Suprapubic skin (tissue), 3 donors: Measurements from ENCODE around the gene ELMO1.

Source experiments
- POLR2A ChIP-seq, 2 donors: fragments of 450-650 bp; IDR thresholded peaks; one replicate each; pipeline ENCODE4 v1.6.1; 2017; ENCODE audit warnings: antibody characterized with exemption in 2 of 2, mild to moderate bottlenecking in 2 of 2, moderate library complexity in 2 of 2
- TF ChIP-seq, protein P1 (sequence below), 2 donors: fragments of 200-600 bp in 1 of 2; fragments of 450-650 bp in 1 of 2; sonication (generic) in 1 of 2; IDR thresholded peaks; one replicate each; pipeline ENCODE4 v1.5.1; 2016 to 2019; ENCODE audit warnings: antibody characterized with exemption in 2 of 2, mild to moderate bottlenecking in 1 of 2, moderate library complexity in 1 of 2

DNA sequence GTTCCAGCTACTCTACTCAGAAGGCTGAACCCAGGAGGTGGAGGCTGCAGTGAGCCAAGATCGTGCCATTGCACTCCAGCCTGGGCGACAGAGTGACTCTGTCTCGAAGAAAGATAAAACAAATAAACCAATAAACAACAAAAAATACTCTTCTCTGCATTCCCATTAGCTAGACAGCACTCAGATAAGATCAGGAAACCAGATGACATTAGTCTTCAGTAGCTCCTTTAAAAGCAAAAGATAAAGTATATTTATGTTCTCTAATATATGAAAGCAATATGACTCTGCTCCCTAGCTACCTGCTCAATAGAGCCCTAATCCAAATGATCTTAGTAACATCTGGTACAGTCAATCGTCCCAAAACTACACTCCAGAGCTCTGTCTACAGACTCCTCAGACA is 212.9 kb downstream of the ELMO1 start:
- TF ChIP-seq, protein P1, sequence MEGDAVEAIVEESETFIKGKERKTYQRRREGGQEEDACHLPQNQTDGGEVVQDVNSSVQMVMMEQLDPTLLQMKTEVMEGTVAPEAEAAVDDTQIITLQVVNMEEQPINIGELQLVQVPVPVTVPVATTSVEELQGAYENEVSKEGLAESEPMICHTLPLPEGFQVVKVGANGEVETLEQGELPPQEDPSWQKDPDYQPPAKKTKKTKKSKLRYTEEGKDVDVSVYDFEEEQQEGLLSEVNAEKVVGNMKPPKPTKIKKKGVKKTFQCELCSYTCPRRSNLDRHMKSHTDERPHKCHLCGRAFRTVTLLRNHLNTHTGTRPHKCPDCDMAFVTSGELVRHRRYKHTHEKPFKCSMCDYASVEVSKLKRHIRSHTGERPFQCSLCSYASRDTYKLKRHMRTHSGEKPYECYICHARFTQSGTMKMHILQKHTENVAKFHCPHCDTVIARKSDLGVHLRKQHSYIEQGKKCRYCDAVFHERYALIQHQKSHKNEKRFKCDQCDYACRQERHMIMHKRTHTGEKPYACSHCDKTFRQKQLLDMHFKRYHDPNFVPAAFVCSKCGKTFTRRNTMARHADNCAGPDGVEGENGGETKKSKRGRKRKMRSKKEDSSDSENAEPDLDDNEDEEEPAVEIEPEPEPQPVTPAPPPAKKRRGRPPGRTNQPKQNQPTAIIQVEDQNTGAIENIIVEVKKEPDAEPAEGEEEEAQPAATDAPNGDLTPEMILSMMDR (IDR thresholded peaks at IDR 0.05) = no peak
- no peak for TF ChIP-seq POLR2A (IDR thresholded peaks at IDR 0.05)
